GM21423 (cell line): Measurements from ENCODE around the gene DOK7.

Experiments used
- ATAC-seq: cut with Tn5 transposase; IDR thresholded peaks from one replicate; pipeline ENCODE4 v1.9.1; 2021; ENCODE audit warnings: mild to moderate bottlenecking, moderate library complexity; ENCODE audit not compliant: unreplicated experiment

DOK7 gene

DNA sequence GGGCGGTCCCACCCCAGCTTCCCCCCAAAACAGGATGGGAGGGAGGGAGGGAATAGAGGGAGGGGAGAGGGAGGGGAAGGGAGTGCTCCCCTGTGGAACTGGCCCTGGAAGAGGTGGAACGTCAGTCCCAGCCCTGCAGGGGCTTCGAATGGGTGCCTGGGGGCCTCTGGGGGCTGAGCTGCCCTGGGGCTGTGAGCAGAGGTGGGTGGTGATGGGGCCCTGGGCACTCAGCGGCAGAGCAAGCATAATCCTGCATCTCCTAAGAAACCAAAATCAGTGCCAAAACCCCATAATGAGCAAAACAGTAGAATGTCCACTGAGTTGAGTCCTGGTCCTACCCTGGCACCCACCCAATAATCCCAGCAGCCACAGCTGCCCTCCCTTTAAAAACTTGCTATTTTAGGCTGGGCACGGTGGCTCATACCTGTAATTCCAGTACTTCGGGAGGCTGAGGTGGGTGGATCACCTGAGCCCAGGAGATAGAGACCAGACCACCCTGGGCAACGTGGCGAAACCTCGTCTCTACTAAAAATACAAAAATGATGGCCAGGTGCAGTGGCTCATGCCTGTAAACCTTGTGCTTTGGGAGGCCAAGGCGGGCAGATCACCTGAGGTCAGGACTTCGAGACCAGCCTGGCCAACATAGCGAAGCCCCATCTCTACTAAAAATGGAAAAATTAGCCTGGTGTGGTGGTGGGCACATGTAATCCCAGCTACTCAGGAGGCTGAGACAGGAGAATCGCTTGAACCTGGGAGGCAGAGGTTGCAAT, 11.1 kb downstream of the DOK7 start:
- ATAC-seq: no peak

DNA sequence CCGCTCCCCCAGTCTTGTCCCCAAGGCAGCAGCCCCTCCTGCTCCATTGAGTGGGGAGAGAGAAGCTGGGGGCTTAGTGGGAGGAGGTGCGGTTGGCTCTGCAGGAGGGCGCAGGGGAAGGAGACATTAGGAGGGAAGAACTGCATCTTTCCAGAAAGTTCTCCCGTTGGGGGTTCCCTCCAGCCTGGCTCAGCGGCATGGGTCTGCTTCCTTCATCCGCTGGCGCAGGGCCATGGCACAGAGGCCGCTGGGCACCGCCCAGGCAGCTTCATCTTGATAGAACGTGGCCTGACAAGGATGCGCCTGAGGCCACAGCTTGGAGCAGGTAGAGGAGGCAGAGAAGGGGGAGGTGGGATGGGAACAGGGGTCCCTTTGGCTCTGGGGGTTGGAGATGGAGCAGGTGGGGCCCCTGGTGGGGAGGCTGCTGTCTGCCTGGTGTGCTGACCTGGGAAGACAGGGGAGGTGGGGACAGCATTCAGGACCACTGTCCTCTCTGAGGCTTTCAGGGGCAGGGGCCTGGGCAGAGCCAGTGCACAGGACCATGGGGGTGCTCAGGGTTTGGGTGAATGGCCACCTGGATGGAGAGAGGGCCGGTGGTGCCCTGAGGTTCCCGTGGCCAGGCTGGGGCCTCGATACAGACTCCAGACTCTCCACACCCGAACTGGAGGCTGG, 12.1 kb downstream of the DOK7 start:
- no peak for ATAC-seq

DNA sequence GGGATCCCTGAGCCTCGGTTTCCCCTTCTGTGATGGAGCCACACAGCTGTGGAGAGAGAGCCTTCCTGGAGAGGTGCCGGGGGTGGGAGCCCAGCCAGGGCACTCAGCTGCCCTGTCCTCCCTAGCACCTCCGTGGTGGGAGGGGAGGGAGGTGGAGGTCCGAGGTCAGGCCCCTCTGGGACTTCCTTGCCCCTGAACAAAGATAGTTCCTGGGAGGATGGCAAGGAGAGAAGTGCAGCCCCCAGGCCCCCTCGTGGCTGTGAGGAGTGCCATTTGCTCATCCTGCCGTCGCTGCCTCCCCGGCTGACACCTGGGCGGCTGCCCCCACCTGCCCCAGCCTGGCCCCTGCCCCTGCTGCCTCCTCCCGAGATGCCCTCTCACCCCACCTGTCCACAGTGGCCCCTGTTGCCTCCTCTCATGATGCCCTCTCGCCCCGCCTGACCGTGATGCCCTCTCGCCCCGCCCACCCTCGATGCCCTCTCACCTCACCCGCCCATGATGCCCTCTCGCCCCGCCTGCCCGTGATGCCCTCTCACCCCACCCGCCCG, 12.7 kb downstream of the DOK7 start:
- no peak for ATAC-seq

DNA sequence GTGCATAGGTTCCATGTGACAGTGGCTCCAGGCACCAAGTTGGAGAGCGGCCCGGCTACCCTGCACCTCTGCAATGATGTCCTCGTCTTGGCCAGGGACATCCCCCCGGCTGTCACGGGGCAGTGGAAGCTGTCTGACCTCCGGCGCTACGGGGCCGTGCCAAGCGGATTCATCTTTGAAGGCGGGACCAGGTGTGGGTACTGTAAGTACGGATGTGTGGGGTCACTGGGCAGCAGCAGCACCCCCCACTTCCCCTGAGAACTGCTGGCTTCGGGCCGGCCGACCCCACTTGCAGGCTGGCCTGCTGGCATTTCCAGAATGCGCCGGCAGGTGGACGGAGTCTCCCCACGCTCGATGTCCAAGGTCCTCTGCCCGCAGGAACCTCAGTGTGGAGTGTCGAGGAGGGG, 13.2 kb downstream of the DOK7 start:
- ATAC-seq: no peak

DNA sequence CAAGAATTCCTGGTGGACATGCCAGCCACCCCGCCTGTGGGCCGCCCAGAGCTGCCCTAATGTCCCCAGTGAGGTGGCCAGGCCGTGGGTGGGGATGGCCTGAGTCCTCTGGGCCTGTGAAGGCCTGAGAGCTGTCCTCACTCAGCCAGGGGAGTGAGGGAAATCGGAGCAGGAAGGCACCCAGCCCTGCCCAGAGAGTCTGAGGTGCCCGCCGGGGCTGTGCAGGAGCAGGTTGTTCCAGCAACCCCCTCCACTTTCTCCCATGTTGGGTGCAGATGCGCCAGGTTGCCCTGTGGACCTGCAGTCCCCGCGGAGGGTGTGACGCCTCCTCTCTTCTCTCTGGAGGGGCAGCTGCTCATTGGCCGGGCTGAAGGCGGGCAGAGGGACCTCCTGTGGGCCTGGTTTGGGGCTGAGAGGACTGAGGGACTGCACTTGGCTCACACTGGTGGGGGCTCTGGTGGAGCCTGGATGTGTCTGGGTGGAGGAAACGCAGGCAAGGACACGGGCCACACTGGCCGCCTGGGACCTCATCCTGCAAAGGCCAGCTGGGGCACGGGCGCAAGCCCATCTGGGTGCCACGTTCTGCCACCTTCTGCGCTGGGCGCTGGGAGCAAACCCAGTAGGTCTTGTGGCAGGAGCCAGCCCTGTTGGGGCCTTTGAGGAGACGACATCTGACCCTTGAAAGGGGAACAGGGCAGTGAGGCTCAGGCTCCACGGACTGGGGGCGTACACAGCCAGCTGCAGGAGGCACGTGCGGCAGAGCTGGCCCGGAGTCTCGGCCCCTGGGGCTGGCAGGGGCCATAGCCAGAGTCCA, 14.0 kb downstream of the DOK7 start:
- no peak for ATAC-seq

DNA sequence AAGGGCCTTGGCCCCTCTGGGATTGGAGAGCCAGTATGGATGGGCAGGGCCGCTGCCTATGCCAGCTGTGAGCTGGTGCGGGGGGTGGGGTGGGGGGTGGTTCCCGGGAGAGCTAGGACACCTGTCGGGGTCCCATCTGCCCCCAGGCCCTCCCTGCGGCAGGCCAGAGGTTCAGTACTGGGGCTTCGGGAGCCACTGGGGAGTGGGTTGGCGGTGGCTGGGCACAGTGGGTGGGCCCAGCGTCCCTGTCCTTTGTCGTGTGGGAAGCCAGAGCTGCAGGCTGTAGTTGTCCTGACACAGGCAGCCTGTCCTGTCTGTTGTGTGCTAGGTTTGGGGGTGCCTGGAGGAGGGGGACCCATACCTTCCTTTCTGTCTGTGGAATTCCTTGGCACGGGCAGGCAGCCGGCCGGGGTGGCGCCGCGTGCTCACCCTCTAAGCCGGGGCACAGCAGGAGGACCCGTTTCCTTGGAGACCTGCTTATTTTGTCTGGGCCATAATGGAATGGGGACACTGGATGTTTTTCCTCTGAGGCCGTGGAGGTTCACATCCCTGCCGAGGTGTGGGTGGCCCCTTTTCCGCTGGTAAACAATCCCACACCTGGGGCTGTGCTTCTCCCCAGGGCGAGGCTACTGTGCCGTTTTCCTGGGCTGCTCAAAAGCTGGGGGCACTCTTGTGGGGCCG, 14.8 kb downstream of the DOK7 start:
- ATAC-seq: no peak

DNA sequence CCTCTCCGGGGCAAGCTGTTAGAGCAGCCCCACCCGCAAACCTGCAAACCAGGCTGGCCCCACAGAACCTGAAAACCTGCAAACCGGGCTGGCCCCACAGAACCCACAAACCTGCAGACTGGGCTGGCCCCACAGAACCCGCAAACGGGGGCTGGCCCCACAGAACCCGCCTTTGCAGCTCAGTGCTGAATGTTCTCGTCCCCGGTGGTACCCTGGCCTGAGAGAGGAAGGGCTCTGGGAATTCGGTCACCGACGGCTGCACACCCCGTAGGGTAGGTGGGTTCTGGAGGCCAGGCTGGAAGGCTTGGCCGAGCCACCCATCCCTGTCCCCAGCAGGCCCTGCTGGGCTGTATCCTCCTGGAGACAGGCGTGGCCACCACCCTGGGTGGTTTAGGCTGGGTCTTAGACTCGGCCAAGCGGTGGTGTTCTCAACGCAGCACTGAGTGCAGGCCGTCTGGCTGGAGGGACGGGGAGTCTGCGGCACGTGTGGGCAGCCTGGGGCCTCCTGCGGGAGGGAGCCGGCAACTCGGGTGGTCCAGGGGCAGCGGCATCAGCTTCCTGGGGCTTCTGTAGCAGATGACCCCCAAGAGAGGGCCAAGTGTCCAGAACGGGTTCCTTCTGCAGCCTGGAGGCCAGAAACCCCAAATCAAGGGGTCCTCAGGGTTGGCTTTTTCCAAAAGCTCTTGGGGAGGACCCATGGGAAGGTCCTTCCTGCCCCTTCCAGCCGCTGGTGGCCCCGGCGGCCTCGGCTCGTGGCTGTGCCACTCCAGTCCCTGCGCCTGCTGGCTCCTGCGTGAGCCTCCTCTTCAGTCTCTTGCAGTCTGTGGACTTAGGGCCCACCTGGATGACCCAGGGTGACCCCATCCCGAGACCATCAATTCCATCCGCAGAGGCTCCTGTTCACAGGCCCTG, 15.6 kb downstream of the DOK7 start:
- no peak for ATAC-seq

DNA sequence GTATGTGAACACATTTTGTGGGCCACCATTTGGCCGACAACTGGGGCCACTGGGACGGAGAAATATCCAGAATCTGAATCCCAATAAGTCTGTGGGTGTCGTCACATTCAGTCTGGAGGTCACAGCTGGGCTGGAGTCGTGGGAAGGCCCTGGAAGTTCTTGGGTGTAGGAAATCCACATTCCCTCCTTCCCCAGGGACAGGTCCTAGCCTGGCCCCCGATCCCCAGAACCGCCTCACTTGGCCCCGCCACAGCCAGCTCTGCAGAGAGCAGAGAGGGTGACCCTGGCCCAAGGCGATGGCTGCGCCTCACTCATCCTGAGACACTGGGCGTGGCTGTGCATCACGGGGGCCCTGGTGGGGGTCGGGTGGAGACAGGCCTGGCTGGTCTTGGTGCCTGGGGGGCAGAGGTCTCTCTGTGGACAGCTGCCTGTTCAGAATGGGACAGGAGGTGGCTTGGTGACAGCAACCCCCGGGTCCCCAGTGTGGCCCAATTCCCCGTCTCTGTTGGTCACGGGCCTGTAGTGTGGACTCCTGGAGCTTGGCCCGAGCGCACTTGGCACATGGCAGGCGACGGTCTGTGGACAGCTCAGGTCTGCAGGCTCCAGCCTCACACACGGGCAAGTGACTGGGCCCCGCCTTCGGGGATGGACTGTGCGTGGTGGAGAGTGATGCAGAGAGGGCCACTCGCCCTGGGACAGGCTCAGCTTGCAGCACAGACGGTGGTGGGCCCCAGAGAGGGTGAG, 16.4 kb downstream of the DOK7 start:
- ATAC-seq: no peak

DNA sequence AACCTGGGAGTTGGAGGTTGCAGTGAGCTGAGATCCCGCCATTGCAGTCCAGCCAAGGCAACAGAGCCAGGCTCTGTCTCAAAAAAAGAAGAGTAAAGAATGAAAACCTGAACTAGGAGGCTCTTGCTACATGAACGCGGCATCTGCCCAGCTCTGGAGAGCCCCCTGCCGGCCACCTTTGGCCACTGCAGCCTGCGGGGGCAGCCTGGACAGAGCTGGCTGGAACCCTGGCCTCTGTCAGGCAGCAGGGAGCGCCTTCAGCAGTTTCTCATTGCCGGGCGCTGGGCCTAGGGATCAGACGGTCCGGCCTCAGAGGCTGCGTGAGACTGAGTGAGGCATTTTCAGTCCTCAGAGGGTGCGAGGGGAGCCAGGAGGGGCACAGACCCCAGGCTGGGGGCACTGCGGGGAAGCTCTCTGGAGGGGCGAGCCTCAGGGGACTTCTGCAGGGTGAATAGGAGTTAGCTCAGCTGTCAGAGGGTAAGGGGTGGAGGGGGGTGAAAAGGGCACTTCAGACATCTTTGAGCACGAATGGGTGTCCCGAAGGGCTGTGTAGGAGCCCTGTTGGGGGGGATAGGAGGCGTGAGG, 17.5 kb downstream of the DOK7 start:
- no peak for ATAC-seq

DNA sequence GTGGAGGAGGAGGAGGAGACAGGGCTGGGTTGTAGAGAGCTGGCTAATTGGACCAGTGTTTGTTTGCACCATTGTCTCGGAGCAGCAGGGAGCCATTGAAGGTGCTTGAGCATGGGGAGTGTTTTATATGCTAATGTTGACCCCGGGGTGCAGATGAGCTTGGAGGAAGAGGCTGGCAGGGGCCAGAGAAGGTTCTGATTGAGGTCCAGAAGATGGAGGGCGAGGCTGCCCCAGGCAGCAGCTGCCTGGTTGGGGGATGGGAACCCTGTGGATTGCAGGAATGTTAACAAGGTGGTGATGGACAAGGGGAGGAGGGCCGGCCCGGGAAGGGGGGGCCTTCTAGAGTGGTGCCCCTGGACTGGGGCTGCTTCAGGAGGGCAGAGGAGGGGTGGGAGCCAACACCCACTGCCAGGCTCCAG, 18.0 kb downstream of the DOK7 start:
- no peak for ATAC-seq

DNA sequence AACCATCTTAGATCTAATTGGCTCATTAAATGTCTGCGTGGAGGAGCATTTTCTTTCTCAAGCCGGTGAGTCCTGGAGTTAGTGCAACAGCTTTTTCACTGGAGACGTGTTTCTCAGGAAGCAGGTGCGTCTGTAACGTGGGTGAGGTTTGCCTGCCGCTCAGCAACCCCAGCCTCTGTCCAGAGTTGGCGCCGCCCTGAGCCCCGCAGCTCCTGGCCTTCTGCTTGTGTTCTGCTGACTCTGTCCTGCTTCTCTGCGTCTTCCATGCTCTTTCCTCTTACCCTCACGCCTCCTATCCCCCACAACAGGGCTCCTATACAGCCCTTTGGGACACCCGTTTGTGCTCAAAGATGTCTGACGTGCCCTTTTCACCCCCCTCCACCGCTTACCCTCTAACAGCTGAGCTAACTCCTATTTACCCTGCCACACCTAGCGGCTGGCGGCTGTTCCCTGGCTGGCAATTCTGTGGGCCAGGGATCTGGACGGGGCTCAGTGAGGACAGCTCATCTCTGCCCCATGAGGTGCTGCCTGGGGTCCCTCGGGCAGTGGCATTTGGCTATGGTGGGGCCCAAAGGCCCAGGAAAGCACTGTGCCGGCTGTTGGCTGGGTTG, 18.8 kb downstream of the DOK7 start:
- ATAC-seq: no peak

DNA sequence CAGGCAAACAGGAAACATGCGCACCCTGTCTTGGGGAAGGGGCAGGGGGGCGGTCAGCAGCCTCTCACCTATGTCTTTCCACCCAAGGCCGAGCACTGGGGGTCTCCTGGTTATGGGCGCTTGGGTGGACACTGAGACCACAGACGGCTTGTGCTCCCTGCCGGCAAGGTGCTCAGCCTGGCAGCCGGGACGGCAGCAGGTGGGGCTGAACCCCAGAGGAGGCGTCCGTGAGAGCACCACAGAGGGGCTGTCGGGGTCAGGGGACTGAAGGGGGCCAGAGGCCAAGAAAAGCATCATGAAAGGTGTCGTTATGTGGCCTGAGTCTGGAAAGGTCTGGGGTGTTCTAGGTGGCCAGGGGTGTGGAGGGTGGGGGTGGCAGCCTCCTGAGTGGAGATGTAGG, 19.6 kb downstream of the DOK7 start:
- ATAC-seq: no peak

DNA sequence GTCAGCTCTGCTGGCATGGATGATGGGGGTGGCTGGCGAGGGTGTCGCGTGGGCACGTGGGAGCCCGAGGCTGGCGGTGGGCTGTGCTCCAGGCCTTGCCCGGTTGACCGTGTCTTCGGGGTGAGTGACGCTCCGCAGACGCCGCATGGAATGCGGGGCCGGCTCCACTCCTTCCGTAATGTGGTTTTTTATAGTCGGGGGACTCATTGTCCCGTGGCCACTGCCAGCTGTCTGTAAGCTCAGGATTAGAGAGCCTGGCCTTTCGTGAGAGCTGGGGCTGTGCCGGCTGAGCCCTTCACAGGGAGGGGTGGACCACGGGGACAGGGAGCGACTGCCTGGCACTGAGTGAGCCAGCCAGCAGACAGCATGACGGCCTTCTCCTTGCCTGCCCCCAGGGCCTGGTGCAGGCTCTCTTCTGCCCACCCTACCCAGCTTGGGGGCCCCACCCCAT, 20.4 kb downstream of the DOK7 start:
- ATAC-seq: no peak

DNA sequence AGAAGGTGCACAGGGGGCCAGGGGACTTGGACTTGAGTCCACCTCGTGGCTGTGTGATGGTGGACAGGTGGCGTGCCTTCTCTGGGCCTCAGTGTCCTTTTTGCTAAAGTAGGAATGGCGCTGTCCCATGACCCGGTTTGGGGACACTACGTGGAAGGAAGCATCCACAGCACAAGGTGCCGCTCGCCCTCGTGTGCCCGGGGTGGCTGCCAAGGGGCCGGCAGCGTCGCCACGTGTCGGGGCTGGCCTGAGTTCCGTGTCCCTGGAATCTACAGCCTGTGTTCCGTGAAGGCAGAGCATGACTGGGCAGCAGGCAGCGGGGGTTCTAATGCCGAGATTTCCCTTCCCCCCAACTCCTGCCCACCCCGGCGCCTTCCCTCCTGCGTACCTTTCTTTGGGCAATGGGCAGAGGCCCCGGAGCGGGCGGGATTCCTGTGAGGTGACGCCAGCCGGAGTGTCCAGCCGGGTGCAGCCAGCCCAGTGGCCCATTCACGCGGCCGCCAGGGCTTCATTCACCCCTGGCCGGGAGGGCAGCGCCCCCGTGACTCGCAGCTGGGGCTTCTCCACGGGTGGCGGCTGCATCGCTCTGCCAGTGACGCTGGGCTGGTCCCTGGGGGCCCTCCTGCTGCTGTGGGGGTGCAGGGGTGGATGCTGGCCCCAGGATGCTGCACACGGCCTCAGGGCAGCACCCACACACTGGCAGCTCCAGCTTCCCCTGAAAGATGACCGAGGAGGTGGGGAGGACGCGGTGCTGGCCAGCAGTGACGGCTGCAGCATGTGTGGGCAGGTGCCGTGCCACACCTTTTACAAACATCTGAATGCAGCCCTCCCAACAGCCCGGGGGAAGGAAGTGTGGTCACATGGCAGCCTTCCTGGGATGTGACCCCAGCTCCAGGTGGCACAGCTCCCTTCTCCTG, 21.2 kb downstream of the DOK7 start:
- no peak for ATAC-seq

DNA sequence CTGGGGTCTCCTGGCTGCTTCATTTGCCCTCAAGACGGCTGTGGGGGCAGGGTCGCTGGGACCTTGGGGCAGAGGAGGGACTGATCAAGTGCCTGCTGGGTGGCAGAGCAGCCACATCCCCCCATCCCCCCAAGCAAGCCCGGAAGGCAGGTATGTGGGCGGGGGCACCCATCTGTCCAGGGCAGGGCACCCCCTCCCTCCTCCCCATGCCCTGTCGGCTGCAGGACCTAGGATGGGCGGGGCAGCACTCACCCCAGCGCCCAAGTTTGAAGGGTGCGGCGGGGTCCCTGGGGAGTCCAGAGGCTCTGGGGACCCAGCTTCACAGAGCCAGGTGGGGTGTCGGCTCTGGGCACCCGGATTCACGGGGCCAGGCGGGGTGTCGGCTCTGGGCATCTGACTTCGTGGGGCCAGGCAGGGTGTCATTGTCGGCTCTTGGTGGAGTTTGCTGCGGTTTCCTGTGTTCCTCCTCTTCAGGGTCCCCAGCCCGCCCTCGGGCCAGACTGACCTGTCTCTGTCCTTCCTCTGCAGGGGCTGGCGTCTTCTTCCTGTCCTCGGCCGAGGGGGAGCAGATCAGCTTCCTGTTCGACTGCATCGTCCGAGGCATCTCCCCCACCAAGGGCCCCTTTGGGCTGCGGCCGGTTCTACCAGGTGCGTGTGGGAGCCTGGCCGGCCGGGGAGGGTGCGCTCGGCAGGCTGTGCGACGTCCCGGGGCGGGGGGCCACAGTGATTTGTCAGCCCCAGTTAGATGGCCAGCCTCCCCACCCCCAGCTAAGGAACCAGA, 22.1 kb downstream of the DOK7 start:
- ATAC-seq: no peak

DNA sequence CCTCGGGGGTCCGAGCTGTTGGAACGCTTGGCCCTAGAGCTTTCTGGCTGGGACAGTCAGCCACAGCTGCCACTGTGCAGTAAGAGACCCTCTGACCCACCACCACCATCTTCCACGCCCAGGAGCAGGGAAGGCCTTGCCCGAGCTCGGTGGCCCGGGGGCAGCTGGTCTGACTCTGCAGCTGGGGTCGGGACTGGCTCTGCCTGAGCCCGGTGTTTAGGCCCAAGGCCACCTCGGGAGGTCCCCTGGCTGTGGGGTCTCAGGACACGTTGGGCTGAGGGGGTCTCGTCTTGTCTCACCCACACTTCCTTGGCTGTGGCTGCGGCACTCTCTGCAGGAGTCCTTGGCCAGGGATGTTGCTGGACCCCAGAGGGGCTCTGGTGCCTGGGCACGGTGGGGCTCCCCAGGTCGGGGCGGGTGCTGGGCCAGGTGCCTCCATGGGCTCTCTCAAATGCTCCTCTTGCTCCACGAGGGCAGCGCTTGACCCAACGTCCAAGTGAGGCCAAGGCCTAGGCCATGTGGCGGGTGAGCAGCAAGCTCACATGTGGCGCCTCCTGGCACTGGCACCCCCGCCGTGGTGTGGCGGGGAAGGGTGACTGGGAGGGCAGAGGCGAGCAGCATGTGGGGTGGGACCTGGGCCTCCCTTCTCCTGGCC, 22.9 kb downstream of the DOK7 start:
- no peak for ATAC-seq
